HG03175 (cell line): ENCODE measurements around the gene DYRK3.
"Not testable (repeated sequence)": the region's sequence is repeated elsewhere in the genome, so short reads cannot be mapped to it uniquely, and the experiment has no call there.

Source experiments
- ATAC-seq: cut with Tn5 transposase; IDR thresholded peaks from one replicate; pipeline ENCODE4 v1.9.1; 2021; ENCODE audit warnings: mild to moderate bottlenecking, moderate library complexity; ENCODE audit not compliant: unreplicated experiment

Gene DYRK3

DNA sequence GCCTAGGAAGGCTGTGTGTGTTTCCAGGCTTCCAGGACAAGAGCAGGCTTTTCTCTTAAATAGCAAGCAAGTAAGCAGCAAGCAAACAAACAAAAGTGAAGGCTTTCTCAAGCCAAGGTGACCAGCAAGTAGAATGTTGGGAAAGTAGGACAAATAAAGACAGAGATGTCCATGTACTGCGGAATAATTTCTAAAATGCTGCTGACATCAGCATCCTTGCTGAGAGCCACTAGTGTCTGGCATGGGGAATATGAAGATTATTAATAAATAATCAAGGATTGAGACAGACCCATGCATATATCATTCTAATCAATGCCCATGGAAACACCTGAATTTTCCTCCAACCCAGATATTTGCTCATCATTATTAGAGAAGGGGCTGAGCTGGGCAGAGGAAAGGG is 6.4 kb upstream of the DYRK3 start:
- ATAC-seq = no peak

DNA sequence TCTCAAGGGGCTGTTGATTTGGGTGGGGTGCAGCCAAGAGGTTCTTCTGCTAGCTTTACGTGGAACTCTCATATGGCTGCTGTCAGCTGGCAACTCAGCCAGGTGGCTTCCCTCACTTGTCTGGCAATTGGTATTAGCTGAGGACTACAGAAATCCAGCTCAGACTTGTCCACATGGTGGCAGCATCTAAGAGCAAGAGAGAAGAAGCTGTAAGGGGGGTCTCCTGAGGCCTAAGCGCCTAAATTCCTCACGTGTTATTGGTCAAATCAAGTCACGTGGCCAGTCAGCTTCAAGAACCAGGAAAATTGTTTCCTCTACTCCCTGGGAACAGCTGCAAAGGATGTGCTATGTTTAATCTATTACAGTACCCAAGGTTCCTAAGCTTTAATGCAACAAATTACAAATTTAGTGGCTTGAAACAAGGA is 4.2 kb upstream of the DYRK3 start:
- no peak for ATAC-seq

DNA sequence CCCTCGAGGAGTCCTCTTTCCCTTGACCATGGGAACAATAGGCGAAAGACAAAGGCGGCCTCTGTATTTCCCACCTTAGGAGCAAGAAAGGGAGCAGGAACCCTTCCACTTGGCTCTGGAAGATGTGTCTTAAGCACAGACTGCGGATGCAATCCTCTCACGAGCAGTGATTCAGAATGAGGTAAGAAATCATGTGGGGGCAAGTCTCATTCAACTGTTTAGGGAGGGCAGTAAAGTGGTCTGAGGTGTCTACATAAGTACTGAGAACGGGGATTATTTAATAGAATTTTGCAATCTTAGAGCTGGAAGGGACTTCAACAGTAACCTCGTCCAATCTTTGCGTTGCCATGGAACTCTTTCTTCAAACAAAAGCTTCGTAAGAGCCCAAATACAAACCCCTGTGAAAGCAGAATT is 1.6 kb upstream of the DYRK3 start:
- no peak for ATAC-seq

- no peak for ATAC-seq
Measured at GRCh38 chr1:206634365-206635079, 814 bp upstream of the DYRK3 start.

DNA sequence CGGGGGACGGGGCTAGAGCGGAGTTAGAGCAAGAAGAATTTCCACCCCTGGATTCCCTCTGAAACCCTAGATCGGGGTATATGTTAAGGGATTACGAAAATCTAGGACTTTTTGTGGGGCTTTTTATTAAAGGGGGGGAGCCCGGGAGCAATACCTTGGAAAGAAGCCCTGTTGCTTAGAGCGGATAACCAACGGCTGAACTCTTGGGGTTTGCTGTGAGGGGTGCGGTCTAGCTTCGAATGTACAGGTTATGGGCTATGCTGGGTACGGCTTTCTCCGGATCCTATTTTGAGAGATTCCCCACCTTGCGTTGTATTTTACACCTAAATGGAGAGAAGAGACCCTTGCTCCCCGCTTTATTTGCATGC is 626 bp downstream of the DYRK3 start:
- no peak for ATAC-seq

GRCh38 chr1:206636671-206637070 is 1.3 kb downstream of the DYRK3 start:
- no peak for ATAC-seq

DNA sequence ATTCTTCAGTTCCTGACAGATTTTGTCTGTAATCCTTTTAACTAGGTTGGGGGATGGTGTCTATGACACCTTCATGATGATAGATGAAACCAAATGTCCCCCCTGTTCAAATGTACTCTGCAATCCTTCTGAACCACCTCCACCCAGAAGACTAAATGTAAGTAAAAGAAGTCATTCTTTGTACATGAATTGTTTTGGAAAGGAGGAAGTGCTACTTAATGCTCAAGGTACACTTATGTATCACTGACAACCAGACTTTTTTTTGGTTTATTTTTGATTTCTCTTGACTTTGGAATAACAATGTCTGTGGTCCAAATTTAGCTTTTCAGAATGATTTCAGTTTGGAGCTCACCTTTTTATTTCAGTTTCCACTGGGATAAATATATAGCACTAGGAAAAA is 2.3 kb downstream of the DYRK3 start:
- ATAC-seq = no peak

DNA sequence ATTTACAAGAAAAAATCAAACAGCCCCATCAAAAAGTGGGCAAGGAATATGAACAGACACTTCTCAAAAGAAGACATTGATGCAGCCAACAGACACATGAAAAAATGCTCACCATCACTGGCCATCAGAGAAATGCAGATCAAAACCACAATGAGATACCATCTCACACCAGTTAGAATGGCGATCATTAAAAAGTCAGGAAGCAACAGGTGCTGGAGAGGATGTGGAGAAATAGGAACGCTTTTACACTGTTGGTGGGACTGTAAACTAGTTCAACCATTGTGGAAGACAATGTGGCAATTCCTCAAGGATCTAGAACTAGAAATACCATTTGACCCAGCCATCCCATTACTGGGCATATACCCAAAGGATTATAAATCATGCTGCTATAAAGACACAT is 6.7 kb downstream of the DYRK3 start:
- not testable (repeated sequence) for ATAC-seq

DNA sequence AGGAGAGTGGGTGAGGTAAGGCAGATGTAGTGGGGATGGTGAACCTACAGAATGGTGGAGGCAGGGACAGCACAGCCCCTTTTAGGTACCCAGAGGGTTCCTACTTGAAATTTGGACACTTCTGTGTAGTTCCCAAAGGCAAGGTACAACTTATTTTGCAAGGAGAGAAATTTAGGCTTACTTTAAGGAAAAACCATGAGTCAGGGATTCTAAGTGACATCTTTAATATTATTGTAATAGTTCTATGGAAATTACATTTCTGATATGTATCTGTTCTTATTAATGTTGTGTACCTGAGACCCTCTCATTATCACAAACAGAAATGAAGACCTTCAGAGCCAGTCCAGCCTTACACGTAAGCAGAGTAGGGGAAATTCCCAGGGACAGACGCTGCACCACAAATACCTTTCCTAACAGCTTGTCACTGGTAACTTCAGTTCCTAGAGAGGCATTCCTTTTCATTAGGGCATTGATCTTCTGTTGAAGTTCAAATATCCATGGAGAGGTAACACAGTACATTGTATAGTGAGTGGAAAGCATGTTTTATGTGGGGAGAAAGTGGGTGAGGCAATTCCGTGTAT is 7.9 kb downstream of the DYRK3 start:
- ATAC-seq = no peak

GRCh38 chr1:206646504-206646903 is 11.2 kb downstream of the DYRK3 start:
- ATAC-seq = no peak

GRCh38 chr1:206647224-206647623 is 11.9 kb downstream of the DYRK3 start:
- no peak for ATAC-seq

- no peak for ATAC-seq
Measured at GRCh38 chr1:206649261-206649921, 14.1 kb downstream of the DYRK3 start.

GRCh38 chr1:206651014-206651413 is 15.7 kb downstream of the DYRK3 start:
- no peak for ATAC-seq

- no peak for ATAC-seq
Measured at GRCh38 chr1:206651958-206652890, 16.9 kb downstream of the DYRK3 start.

- ATAC-seq = no peak
Measured at GRCh38 chr1:206653715-206654459, 18.6 kb downstream of the DYRK3 start.

DNA sequence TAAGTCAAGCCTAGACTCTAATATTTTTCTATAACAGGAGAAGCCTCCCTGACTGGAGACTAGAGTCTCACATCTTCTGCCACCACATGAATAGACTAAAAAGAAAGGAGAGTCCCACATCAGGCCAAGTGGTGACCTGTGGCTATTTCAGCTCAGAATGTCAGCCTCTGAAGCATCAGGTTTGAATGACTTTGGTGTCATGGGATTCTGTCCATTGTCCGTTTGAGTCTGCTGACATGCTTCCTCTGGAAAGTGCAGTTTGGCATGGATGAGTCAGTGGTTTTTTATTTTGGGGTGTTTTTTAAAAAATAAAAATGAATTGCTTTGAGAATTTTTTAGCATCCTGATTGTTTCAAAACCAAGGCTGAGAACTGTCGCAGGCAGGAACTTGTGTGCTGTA is 19.5 kb downstream of the DYRK3 start:
- ATAC-seq = no peak

- ATAC-seq = no peak
Measured at GRCh38 chr1:206655471-206655882, 20.1 kb downstream of the DYRK3 start.

DNA sequence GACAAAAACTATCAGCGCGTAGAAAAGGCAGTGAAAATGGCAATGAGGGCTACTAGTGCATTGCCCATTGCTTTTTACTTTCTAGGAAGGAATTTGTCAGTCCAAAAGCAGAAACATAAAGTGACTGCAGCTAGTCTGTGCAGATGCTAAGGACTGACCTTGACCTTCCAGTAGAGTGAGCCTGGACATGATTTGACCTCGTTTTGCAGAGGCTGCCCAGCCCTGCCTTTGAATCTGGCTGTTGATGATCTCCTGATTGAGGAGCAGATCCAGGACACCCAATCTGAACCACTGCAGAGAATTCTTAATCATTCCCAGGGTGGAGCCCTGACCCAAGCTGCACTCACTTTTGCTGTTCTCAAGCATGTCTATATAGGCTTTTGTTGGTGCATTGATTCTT is 21.6 kb downstream of the DYRK3 start:
- ATAC-seq = no peak

GRCh38 chr1:206657751-206658150 is 22.4 kb downstream of the DYRK3 start:
- no peak for ATAC-seq

GRCh38 chr1:206658264-206658980 is 23.1 kb downstream of the DYRK3 start:
- no peak for ATAC-seq
